ENCODE data around the gene MGMT. TPM values are rescaled to one million over a fixed set of nuclear protein-coding genes. Genes with fewer than 3 reads are reported as not detected.

The MGMT gene
- total and polyA plus RNA-seq, 9 of the 15 experiments (the other 6 are each of a cell fraction or from before 2014, with no cell fraction given) = 0.03 to 0.29 (median 0.11) TPM; not detected in 4

GRCh38 chr10:129424978-129425377 lies 42.1 kb upstream of the MGMT start:
- ChIA-PET CTCF (ENCODE audit: low intra/inter-chr PET ratio) (no interaction called here), POLR2A (no interaction called here)
- Histone ChIP-seq H2AFZ (ENCODE audit: low read depth, low read length) (no peak overlapping the region), H3K36me3 (ENCODE audit: control insufficient read depth, insufficient read depth, low read length) (no peaks in the 10 kb centered on the region), H3K27ac (ENCODE audit: extremely low read depth, low read depth, low read length) (no peak overlapping the region), H3K4me2 (ENCODE audit: insufficient read depth, low read length) (no peak overlapping the region), H4K20me1 (replicated peaks; ENCODE audit: control insufficient read depth, insufficient read depth, low read length) (no peaks in the 10 kb centered on the region), H3K27me3 (ENCODE audit: control insufficient read depth in 2 of 2, insufficient read depth in 2 of 2, low read length in 2 of 2) (peaks cover 0 to 3% of the 10 kb centered on the region in 2 experiments; a peak in 1 of 5 replicates), H3K4me3 (no peak overlapping the region), H3K9me3 (replicated peaks; ENCODE audit: control insufficient read depth, insufficient read depth, low read depth, low read length) (no peaks in the 10 kb centered on the region), H3K79me2 (ENCODE audit: control insufficient read depth, insufficient read depth, low read length) (no peaks in the 10 kb centered on the region), H3K4me1 (replicated peaks in 1 of 2; ENCODE audit: control insufficient read depth in 2 of 2, insufficient read depth in 2 of 2, low read length in 2 of 2) (no peaks in the 10 kb centered on the region), H3K9me1 (ENCODE audit: control insufficient read depth, insufficient read depth, low read length) (no peaks in the 10 kb centered on the region), H3K9ac (ENCODE audit: insufficient read depth in 1 of 2, low read depth in 2 of 2, low read length in 2 of 2) (no peak overlapping the region)
- intact Hi-C loops (cut with micrococcal nuclease) (no loop called here), in situ Hi-C loops (cut with MboI) (no loop called here)
- no TSS peak for BruUV-seq (replicated peaks)
- DNase-seq (ENCODE audit: extremely low read depth in 1 of 4, low spot score in 3 of 4) = no peak
- 1% methylated on average over 10 of the region's 15 CpGs for WGBS (ENCODE audit: insufficient coverage, low coverage, missing lambda C conversion rate)
- ATAC-seq = no peak
- no peak for FAIRE-seq
- TF ChIP-seq HLTF (IDR thresholded peaks at IDR 0.05) (no peak), RB1 (IDR thresholded peaks at IDR 0.05; ENCODE audit: low read depth) (no peak)

DNA sequence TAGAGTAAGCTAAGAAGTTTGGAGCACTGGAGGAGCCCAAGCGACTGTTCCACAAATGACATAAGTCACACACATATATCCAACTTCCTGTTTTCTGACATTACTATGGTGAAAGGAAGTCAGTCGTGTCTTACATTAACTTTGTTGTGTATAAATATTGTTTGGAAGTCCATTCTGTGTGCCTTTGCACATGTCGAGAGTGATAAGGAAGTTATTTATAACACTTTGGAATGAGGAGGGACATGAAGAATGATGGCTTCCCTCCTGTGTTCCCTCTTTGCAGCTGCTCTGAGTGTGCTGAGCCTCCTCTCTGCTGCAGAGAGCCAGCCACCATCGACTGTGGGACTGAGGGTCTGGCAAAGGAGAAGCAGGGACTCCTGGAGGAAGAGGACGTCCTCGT lies 40.4 kb upstream of the MGMT start:
- FAIRE-seq = no peak
- H2AFZ ChIP-seq (ENCODE audit: low read depth, low read length) = no peak overlapping the region
- H3K36me3 ChIP-seq (ENCODE audit: control insufficient read depth, insufficient read depth, low read length) = no peaks in the 10 kb centered on the region
- no peak overlapping the region for H3K27ac ChIP-seq (ENCODE audit: extremely low read depth, low read depth, low read length)
- no peaks in the 10 kb centered on the region for H3K4me1 ChIP-seq (replicated peaks in 1 of 2; ENCODE audit: control insufficient read depth in 2 of 2, insufficient read depth in 2 of 2, low read length in 2 of 2)
- H3K9ac ChIP-seq (ENCODE audit: insufficient read depth in 1 of 2, low read depth in 2 of 2, low read length in 2 of 2) = no peak overlapping the region
- ChIA-PET POLR2A (no interaction called here), CTCF (ENCODE audit: low intra/inter-chr PET ratio) (no interaction called here)
- intact Hi-C loops (cut with micrococcal nuclease) (no loop called here), in situ Hi-C loops (cut with MboI) (no loop called here)
- H3K27me3 ChIP-seq (ENCODE audit: control insufficient read depth in 2 of 2, insufficient read depth in 2 of 2, low read length in 2 of 2) = no peaks in the 10 kb centered on the region; a peak in 1 of 5 replicates
- 0% methylated on average over 6 of the region's 6 CpGs for whole genome bisulfite sequencing (ENCODE audit: insufficient coverage, low coverage, missing lambda C conversion rate)
- BruUV-seq (replicated peaks) = no TSS peak
- DNase-seq (ENCODE audit: extremely low read depth in 1 of 4, low spot score in 3 of 4) = no peak
- ATAC-seq = no peak
- TF ChIP-seq SLC30A9 (CRISPR knock-in tag; IDR thresholded peaks at IDR 0.05) = no peak
- TF ChIP-seq RHOXF2B (CRISPR knock-in tag; conservative IDR thresholded peaks at IDR 0.05) = no peak
- no peak for TF ChIP-seq POLR2AphosphoS2 (IDR thresholded peaks at IDR 0.05; ENCODE audit: low read length)
- TF ChIP-seq TAL1 (IDR thresholded peaks at IDR 0.05) = no peak
- TF ChIP-seq, protein P1, sequence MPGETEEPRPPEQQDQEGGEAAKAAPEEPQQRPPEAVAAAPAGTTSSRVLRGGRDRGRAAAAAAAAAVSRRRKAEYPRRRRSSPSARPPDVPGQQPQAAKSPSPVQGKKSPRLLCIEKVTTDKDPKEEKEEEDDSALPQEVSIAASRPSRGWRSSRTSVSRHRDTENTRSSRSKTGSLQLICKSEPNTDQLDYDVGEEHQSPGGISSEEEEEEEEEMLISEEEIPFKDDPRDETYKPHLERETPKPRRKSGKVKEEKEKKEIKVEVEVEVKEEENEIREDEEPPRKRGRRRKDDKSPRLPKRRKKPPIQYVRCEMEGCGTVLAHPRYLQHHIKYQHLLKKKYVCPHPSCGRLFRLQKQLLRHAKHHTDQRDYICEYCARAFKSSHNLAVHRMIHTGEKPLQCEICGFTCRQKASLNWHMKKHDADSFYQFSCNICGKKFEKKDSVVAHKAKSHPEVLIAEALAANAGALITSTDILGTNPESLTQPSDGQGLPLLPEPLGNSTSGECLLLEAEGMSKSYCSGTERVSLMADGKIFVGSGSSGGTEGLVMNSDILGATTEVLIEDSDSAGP (CRISPR knock-in tag; IDR thresholded peaks at IDR 0.05) = no peak
- TF ChIP-seq SRSF3 (IDR thresholded peaks at IDR 0.05; ENCODE audit: insufficient read depth, low read length) = no peak
- TF ChIP-seq CCAR2 (IDR thresholded peaks at IDR 0.05; ENCODE audit: low read depth, low read length) = no peak
- TF ChIP-seq ZMIZ1 (IDR thresholded peaks at IDR 0.05; ENCODE audit: low read depth in 2 of 2, low read length in 2 of 2) = no peak
- no peak for TF ChIP-seq ZNF384 (IDR thresholded peaks at IDR 0.05; ENCODE audit: low read depth, low read length)
- no peak overlapping the region for H3K4me3 ChIP-seq
- H3K9me1 ChIP-seq (ENCODE audit: control insufficient read depth, insufficient read depth, low read length) = no peaks in the 10 kb centered on the region
- H3K4me2 ChIP-seq (ENCODE audit: insufficient read depth, low read length) = no peak overlapping the region
- no peaks in the 10 kb centered on the region for H4K20me1 ChIP-seq (replicated peaks; ENCODE audit: control insufficient read depth, insufficient read depth, low read length)
- no peaks in the 10 kb centered on the region for H3K79me2 ChIP-seq (ENCODE audit: control insufficient read depth, insufficient read depth, low read length)
- no peaks in the 10 kb centered on the region for H3K9me3 ChIP-seq (replicated peaks; ENCODE audit: control insufficient read depth, insufficient read depth, low read depth, low read length)

Data from K562 (cell line).